HG03469 (cell line): ENCODE data around the gene SBNO2.
"Not testable (repeated sequence)": the region's sequence is repeated elsewhere in the genome, so short reads cannot be mapped to it uniquely, and the experiment has no call there.

Experiments
- ATAC-seq: cut with Tn5 transposase; IDR thresholded peaks from one replicate; pipeline ENCODE4 v1.9.1; 2021; ENCODE audit warnings: mild to moderate bottlenecking, moderate library complexity, moderate number of reproducible peaks; ENCODE audit not compliant: unreplicated experiment

Gene SBNO2

GRCh38 chr19:1122021-1122971 is 51.8 kb downstream of the SBNO2 start:
- ATAC-seq = no peak

DNA sequence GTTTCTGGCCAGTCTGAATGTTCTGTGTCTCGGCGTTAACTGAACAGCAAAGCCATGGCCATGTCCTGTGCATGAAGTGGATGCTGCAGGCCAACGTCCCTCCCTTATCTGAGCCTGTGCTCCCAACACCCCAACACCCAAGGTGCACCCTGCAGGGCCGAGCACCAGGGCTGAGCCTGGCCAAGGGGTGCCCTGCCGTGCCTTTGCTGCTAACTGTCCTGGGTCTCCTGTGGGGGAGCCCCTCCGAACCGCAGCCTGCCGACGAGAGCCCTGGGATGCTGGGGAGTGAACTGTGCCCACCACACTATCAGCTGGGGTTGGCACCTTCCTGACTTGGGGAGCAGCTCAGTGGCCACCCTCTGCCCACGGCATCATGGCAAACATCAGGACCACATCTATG is 52.7 kb downstream of the SBNO2 start:
- no peak for ATAC-seq

- ATAC-seq = no peak
Measured at GRCh38 chr19:1119475-1120217, 54.4 kb downstream of the SBNO2 start.

DNA sequence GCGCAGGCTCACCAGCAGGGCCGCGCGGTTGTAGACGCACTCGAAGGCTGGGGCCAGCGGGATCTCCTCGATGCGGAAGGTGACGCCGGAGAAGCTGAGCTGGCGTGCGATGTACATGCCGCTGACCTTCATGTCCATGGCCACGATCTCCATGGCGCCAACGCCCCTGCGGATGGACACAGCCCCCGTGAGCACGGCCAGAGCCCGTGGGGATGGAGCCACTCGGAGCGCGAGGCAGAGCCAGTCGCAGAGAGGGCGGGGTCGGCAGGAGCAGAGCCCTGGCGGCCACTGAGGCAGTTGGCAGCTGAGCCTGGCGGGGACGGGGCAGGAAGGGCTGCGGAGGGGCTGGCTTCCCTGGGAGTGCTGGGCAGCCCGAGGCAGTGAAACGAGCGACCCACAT is 55.1 kb downstream of the SBNO2 start:
- ATAC-seq = no peak

- ATAC-seq = no peak
Measured at GRCh38 chr19:1117654-1118053, 56.4 kb downstream of the SBNO2 start.

- ATAC-seq = no peak
Measured at GRCh38 chr19:1116726-1117581, 57.1 kb downstream of the SBNO2 start.

GRCh38 chr19:1115646-1116420 is 58.2 kb downstream of the SBNO2 start:
- no peak for ATAC-seq

- not testable (repeated sequence) for ATAC-seq
Measured at GRCh38 chr19:1114728-1115127, 59.3 kb downstream of the SBNO2 start.

DNA sequence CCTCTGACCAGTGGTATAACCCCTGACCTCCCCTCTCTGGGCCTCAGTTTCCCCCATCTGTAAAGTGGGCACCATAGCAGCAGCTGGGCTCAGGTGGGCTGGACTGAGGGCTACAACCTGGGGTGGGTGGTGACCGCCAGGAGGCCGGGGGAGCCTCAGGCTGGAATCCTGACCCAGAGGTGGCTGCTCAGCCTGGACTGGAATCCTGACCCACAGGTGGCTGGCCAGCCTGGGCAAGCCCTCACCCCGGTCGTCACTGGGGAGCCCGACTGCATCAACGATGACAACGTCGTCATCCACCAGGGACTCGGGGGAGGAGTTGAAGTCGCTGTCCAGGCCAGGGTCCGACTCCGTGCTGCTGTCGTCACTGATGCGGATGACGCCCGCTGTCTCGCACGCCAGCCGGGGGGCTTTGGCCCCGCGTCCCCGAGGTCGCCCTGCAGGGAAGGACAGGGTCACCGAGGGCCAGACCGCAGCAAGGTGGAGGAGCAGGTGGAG is 60.0 kb downstream of the SBNO2 start:
- ATAC-seq = no peak

DNA sequence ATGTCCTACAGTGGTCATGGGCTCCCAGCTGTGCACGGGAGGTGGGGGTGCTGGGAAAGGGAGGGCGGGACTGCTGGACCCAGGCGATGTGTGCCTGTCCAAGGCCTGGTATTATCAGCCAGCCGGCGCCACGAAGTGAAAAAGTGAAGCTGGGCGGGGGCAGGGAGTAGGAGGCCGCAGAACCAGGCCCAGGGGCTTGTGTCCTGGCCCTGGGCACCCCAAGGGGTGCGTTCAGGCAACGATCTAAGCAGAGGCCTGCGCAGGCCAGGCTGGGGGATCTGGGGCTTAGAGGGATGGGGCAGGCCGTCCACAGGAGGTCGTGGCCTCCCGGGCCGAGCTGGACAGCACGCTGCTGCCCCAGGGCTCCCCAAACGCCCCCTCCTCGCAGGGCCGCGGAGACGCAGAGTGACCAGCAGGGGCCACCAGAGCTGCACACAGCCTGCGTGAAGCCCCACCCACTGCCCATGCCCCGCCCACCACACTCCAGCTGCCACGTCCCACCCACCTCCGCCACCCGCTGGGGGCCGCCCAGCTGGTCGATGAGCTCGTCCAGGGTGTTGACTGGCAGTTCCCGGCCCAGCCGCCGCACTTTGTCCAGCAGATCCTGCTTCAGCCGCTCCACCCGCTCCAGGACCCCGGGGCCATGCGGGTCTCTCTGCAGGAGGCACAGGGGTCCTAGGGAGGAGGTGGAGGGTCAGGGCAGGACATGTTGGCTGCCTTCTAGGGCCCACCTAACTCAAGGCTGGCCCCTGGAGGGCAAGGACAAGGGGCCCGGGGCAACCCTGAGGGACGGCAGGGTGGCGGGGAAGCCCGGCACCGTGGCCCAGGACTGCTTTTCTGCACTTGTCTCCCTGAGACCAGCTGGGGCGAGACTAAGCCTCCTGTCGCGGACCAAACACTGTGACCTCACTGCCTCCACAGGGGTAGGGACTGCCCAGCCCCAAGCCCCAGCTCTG is 60.8 kb downstream of the SBNO2 start:
- no peak for ATAC-seq

DNA sequence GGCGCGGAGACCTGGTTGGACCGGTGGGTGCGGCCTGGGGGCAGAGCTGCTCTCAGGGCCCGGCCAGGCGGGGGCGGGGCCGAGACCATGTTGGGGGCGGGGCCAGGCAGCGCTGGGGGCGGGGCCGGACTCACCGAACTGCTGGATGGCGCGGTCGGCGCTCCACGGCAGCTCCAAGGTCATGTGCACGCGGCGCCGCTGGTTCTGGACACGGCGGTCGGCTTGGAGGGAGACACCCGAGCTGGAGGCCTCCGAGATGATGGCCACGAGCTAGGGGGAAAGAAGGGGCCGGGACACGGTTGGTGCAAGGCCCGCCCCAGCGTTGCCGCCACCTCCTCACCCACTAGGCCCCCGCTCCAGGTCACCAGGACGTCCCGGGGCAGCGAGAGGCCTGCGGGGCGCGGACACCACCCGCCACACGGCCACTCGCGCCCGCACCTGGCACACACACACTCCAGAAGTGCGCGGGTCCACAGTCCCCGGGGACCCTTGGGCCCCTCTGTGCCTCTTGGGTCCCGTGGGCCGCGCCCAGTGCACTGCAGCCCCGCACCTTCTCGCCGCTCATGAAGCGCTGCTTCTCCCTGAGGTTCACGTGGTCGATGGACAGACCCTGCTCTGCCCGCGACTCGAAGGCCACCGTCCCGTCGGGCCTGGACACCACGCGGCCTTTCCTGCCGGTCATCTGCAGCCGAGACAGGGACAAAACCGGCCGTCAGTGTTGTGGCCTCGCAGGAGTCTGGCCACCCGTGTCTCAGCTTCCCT is 61.6 kb downstream of the SBNO2 start:
- no peak for ATAC-seq

DNA sequence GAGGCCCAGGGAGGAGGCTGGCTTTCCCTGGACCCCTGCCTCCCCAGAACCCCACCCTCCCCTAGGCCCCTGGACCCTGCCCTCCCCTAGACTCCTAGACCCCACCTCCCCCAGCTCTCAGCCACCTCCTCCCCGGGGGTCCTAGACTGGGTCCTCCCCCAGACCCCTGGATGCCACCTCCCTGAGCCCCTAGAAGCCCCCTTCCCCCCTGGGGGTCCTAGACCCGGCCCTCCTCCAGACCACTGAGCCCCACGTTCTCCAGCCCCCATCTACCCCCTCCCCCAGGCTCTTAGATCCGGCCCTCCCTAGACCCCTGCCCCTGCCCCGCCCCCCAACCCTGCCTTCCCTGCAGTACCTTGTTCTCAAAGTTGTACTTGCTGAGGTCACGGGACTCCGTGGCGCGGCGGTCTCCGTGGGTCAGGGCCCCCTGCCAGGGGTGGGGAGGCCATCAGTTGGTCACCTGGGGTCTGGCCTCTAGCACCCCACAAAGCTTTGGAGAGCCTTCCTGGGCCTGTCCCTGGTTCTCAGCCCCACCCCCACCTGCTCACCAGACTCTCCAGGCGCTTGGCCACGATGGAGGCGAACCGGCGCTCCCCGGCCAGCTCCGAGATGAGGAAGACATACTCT is 62.3 kb downstream of the SBNO2 start:
- ATAC-seq = no peak

GRCh38 chr19:1110809-1111640 is 63.0 kb downstream of the SBNO2 start:
- no peak for ATAC-seq

GRCh38 chr19:1109697-1110671 is 64.1 kb downstream of the SBNO2 start:
- no peak for ATAC-seq

- ATAC-seq = no peak
Measured at GRCh38 chr19:1109032-1109551, 65.0 kb downstream of the SBNO2 start.
